ENCODE measurements around the gene ANXA8. TPM values are rescaled to one million over a fixed set of nuclear protein-coding genes. Genes with fewer than 3 reads are reported as not detected.
"Not testable (repeated sequence)": the region's sequence is repeated elsewhere in the genome, so short reads cannot be mapped to it uniquely, and the experiment has no call there.

ANXA8 gene
- total RNA-seq (2021) (not detected in 2 replicates), Bru-seq, nascent RNA (not detected), BruChase-seq, experiment 1, labeled RNA remaining after a 2-hour chase (not detected), BruChase-seq, experiment 2, labeled RNA remaining after a 6-hour chase (percentile 7 among the genes with signal in this experiment)
- long read RNA-seq: 0 reads

GRCh38 chr10:47483923-47484322 lies at the start of gene ANXA8:
Gene ANXA8, minus strand, starts transcription at chr10:47484115. Its CDS starts 182 bp downstream, at chr10:47483933.
- DNase-seq (ENCODE audit: low spot score); CTCF ChIA-PET; H3K9me3 ChIP-seq (ENCODE audit: low read depth, low read length, poor library complexity, severe bottlenecking); H3K36me3 ChIP-seq (ENCODE audit: insufficient read depth, low read length, poor library complexity, severe bottlenecking); BruUV-seq (replicated peaks); H3K4me3 ChIP-seq (ENCODE audit: low read depth, low read length, poor library complexity, severe bottlenecking); POLR2A ChIA-PET (ENCODE audit: low non-redundant PET); H3K4me1 ChIP-seq (ENCODE audit: insufficient read depth, low read length, poor library complexity, severe bottlenecking); H3K27ac ChIP-seq (ENCODE audit: low read depth, low read length, poor library complexity, severe bottlenecking); intact Hi-C loops (cut with micrococcal nuclease; ENCODE audit: unreplicated experiment); H3K27me3 ChIP-seq (replicated peaks; ENCODE audit: insufficient read depth, low read depth, low read length, poor library complexity): not testable (repeated sequence)

GRCh38 chr10:47523475-47523874 lies 39.6 kb upstream of the ANXA8 start, which contains the start of gene AGAP9:
Gene AGAP9, minus strand, starts transcription at chr10:47523638. Its CDS starts 112 bp downstream, at chr10:47523526.
- H3K27ac ChIP-seq (ENCODE audit: low read depth, low read length, poor library complexity, severe bottlenecking); H3K9me3 ChIP-seq (ENCODE audit: low read depth, low read length, poor library complexity, severe bottlenecking); H3K4me3 ChIP-seq (ENCODE audit: low read depth, low read length, poor library complexity, severe bottlenecking); H3K4me1 ChIP-seq (ENCODE audit: insufficient read depth, low read length, poor library complexity, severe bottlenecking); BruUV-seq (replicated peaks); H3K36me3 ChIP-seq (ENCODE audit: insufficient read depth, low read length, poor library complexity, severe bottlenecking); intact Hi-C loops (cut with micrococcal nuclease; ENCODE audit: unreplicated experiment); CTCF ChIA-PET; H3K27me3 ChIP-seq (replicated peaks; ENCODE audit: insufficient read depth, low read depth, low read length, poor library complexity); POLR2A ChIA-PET (ENCODE audit: low non-redundant PET); DNase-seq (ENCODE audit: low spot score): not testable (repeated sequence)

GRCh38 chr10:47502313-47502712 lies 18.4 kb upstream of the ANXA8 start:
- intact Hi-C loops (cut with micrococcal nuclease; ENCODE audit: unreplicated experiment); H3K9me3 ChIP-seq (ENCODE audit: low read depth, low read length, poor library complexity, severe bottlenecking); H3K27ac ChIP-seq (ENCODE audit: low read depth, low read length, poor library complexity, severe bottlenecking); H3K27me3 ChIP-seq (replicated peaks; ENCODE audit: insufficient read depth, low read depth, low read length, poor library complexity); BruUV-seq (replicated peaks); DNase-seq (ENCODE audit: low spot score); H3K4me1 ChIP-seq (ENCODE audit: insufficient read depth, low read length, poor library complexity, severe bottlenecking); H3K4me3 ChIP-seq (ENCODE audit: low read depth, low read length, poor library complexity, severe bottlenecking); CTCF ChIA-PET; POLR2A ChIA-PET (ENCODE audit: low non-redundant PET); H3K36me3 ChIP-seq (ENCODE audit: insufficient read depth, low read length, poor library complexity, severe bottlenecking): not testable (repeated sequence)

- intact Hi-C loops (cut with micrococcal nuclease; ENCODE audit: unreplicated experiment); BruUV-seq (replicated peaks); DNase-seq (ENCODE audit: low spot score); H3K36me3 ChIP-seq (ENCODE audit: insufficient read depth, low read length, poor library complexity, severe bottlenecking); CTCF ChIA-PET; H3K9me3 ChIP-seq (ENCODE audit: low read depth, low read length, poor library complexity, severe bottlenecking); H3K4me1 ChIP-seq (ENCODE audit: insufficient read depth, low read length, poor library complexity, severe bottlenecking); H3K27ac ChIP-seq (ENCODE audit: low read depth, low read length, poor library complexity, severe bottlenecking); H3K27me3 ChIP-seq (replicated peaks; ENCODE audit: insufficient read depth, low read depth, low read length, poor library complexity); H3K4me3 ChIP-seq (ENCODE audit: low read depth, low read length, poor library complexity, severe bottlenecking); POLR2A ChIA-PET (ENCODE audit: low non-redundant PET): not testable (repeated sequence)
Measured at GRCh38 chr10:47494226-47494625, 10.3 kb upstream of the ANXA8 start.

- intact Hi-C loops (cut with micrococcal nuclease; ENCODE audit: unreplicated experiment); H3K27ac ChIP-seq (ENCODE audit: low read depth, low read length, poor library complexity, severe bottlenecking): not testable (repeated sequence)
Measured at GRCh38 chr10:47491600-47491999, 7.7 kb upstream of the ANXA8 start, which contains the start of gene FAM25G. Gene FAM25G, minus strand, starts transcription at chr10:47491700. Its CDS starts 26 bp downstream, at chr10:47491674.

GRCh38 chr10:47489630-47490029 lies 5.7 kb upstream of the ANXA8 start:
- H3K9me3 ChIP-seq (ENCODE audit: low read depth, low read length, poor library complexity, severe bottlenecking); DNase-seq (ENCODE audit: low spot score); intact Hi-C loops (cut with micrococcal nuclease; ENCODE audit: unreplicated experiment); H3K4me1 ChIP-seq (ENCODE audit: insufficient read depth, low read length, poor library complexity, severe bottlenecking); H3K27ac ChIP-seq (ENCODE audit: low read depth, low read length, poor library complexity, severe bottlenecking); POLR2A ChIA-PET (ENCODE audit: low non-redundant PET); H3K27me3 ChIP-seq (replicated peaks; ENCODE audit: insufficient read depth, low read depth, low read length, poor library complexity); BruUV-seq (replicated peaks); H3K36me3 ChIP-seq (ENCODE audit: insufficient read depth, low read length, poor library complexity, severe bottlenecking); CTCF ChIA-PET; H3K4me3 ChIP-seq (ENCODE audit: low read depth, low read length, poor library complexity, severe bottlenecking): not testable (repeated sequence)

More at GRCh38 chr10:47491600-47491999, 7.7 kb upstream of the ANXA8 start, which contains the start of gene FAM25G:
- CTCF ChIA-PET; DNase-seq (ENCODE audit: low spot score); H3K4me3 ChIP-seq (ENCODE audit: low read depth, low read length, poor library complexity, severe bottlenecking); BruUV-seq (replicated peaks); H3K9me3 ChIP-seq (ENCODE audit: low read depth, low read length, poor library complexity, severe bottlenecking); H3K27me3 ChIP-seq (replicated peaks; ENCODE audit: insufficient read depth, low read depth, low read length, poor library complexity); POLR2A ChIA-PET (ENCODE audit: low non-redundant PET); H3K4me1 ChIP-seq (ENCODE audit: insufficient read depth, low read length, poor library complexity, severe bottlenecking); H3K36me3 ChIP-seq (ENCODE audit: insufficient read depth, low read length, poor library complexity, severe bottlenecking): not testable (repeated sequence)

- intact Hi-C loops (cut with micrococcal nuclease; ENCODE audit: unreplicated experiment); H3K9me3 ChIP-seq (ENCODE audit: low read depth, low read length, poor library complexity, severe bottlenecking); H3K27ac ChIP-seq (ENCODE audit: low read depth, low read length, poor library complexity, severe bottlenecking); H3K4me1 ChIP-seq (ENCODE audit: insufficient read depth, low read length, poor library complexity, severe bottlenecking); H3K4me3 ChIP-seq (ENCODE audit: low read depth, low read length, poor library complexity, severe bottlenecking); POLR2A ChIA-PET (ENCODE audit: low non-redundant PET); H3K27me3 ChIP-seq (replicated peaks; ENCODE audit: insufficient read depth, low read depth, low read length, poor library complexity); CTCF ChIA-PET; H3K36me3 ChIP-seq (ENCODE audit: insufficient read depth, low read length, poor library complexity, severe bottlenecking); BruUV-seq (replicated peaks): not testable (repeated sequence)
- DNase-seq (ENCODE audit: low spot score): peak; percentile 64
Measured at GRCh38 chr10:47485943-47486342, 2.0 kb upstream of the ANXA8 start.

- intact Hi-C loops (cut with micrococcal nuclease; ENCODE audit: unreplicated experiment); H3K27ac ChIP-seq (ENCODE audit: low read depth, low read length, poor library complexity, severe bottlenecking); CTCF ChIA-PET; H3K36me3 ChIP-seq (ENCODE audit: insufficient read depth, low read length, poor library complexity, severe bottlenecking); H3K4me3 ChIP-seq (ENCODE audit: low read depth, low read length, poor library complexity, severe bottlenecking); BruUV-seq (replicated peaks); H3K4me1 ChIP-seq (ENCODE audit: insufficient read depth, low read length, poor library complexity, severe bottlenecking); DNase-seq (ENCODE audit: low spot score); POLR2A ChIA-PET (ENCODE audit: low non-redundant PET); H3K27me3 ChIP-seq (replicated peaks; ENCODE audit: insufficient read depth, low read depth, low read length, poor library complexity); H3K9me3 ChIP-seq (ENCODE audit: low read depth, low read length, poor library complexity, severe bottlenecking): not testable (repeated sequence)
Measured at GRCh38 chr10:47484786-47485185, 871 bp upstream of the ANXA8 start.
